Measurements from ENCODE around the gene PRKG1. TPM values are rescaled to one million over a fixed set of nuclear protein-coding genes. Genes with fewer than 3 reads are reported as not detected.

Gene PRKG1
- total RNA-seq, result 0.24 and 0.43 TPM in 2 replicates

GRCh38 chr10:51074238-51075028 lies at the start of gene PRKG1:
PRKG1 (plus strand) TSS chr10:51074487.

GRCh38 chr10:51699475-51700227 lies 625.4 kb downstream of the PRKG1 start, which contains the start of gene CSTF2T:
CSTF2T (minus strand) TSS chr10:51699595; CDS start chr10:51699549, 46 bp downstream.

GRCh38 chr10:52313933-52314821 lies 1239.9 kb downstream of the PRKG1 start, which contains the start of gene DKK1:
DKK1 (plus strand) TSS chr10:52314281; CDS start chr10:52314435, 154 bp downstream.

Other genes starting within 250 kb of the PRKG1 start
- not detected in 2 replicates for gene A1CF, start 188.9 kb upstream of the PRKG1 start, total RNA-seq

Measured in tracheal epithelial cell (primary cell).